ENCODE data around the gene EPC1. TPM values are rescaled to one million over a fixed set of nuclear protein-coding genes. Genes with fewer than 3 reads are reported as not detected.

The EPC1 gene
- total RNA-seq, 1 donor from 2014 or later, result 25.7 TPM

DNA sequence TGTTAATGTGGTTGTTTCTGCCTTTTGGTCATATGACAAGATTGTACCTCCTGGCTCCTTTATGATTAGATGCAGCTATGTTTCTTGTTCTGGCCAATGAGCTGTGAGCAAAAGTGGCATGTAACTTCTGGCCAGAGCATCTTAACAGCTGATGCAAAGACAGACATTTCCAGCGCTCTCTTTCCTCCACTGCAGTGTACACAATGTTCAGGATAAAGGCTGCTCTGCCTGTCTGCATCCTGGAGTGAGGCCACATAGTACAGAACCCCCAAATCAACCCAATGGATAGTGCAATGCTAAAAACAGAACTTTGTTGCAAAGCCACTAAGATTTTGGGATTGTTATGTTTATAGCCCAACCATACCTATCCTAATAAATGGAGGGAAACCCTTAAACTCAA lies 17.9 kb downstream of the EPC1 start:
- Mint-ChIP-seq H3K36me3 (ENCODE audit: low read depth, unreplicated experiment) (peaks cover 7% of the 10 kb centered on the region), H3K4me1 (ENCODE audit: low read depth, unreplicated experiment) (peaks cover 46% of the 10 kb centered on the region), H3K4me3 (ENCODE audit: unreplicated experiment) (no peak overlapping the region), H3K27ac (ENCODE audit: unreplicated experiment) (peak overlapping the region; percentile 34), H3K9me3 (ENCODE audit: unreplicated experiment) (no peaks in the 10 kb centered on the region), H3K27me3 (ENCODE audit: low read depth, unreplicated experiment) (no peaks in the 10 kb centered on the region)
- Histone ChIP-seq H3K9ac (ENCODE audit: low read length) (no peak overlapping the region), H3K4me1 (ENCODE audit: insufficient read depth, low read length) (no peaks in the 10 kb centered on the region), H3K4me3 (ENCODE audit: insufficient read depth, low read depth, low read length) (no peak overlapping the region), H4K20me1 (ENCODE audit: insufficient read depth, low read length) (peaks cover 98% of the 10 kb centered on the region), H3K79me2 (ENCODE audit: insufficient read depth, low read length) (peaks cover 100% of the 10 kb centered on the region), H3K36me3 (ENCODE audit: insufficient read depth, low read length) (peaks cover 3% of the 10 kb centered on the region), H3K4me2 (ENCODE audit: low read length) (no peak overlapping the region), H2AFZ (ENCODE audit: low read depth, low read length) (no peak overlapping the region), H3K27ac (ENCODE audit: low read depth, low read length) (no peak overlapping the region), H3K9me3 (ENCODE audit: insufficient read depth, low read depth, low read length) (no peaks in the 10 kb centered on the region), H3K27me3 (ENCODE audit: insufficient read depth, low read length) (no peaks in the 10 kb centered on the region)
- DNase-seq (ENCODE audit: low read depth) (no peak), FAIRE-seq (no peak)
- TF ChIP-seq, protein P1, sequence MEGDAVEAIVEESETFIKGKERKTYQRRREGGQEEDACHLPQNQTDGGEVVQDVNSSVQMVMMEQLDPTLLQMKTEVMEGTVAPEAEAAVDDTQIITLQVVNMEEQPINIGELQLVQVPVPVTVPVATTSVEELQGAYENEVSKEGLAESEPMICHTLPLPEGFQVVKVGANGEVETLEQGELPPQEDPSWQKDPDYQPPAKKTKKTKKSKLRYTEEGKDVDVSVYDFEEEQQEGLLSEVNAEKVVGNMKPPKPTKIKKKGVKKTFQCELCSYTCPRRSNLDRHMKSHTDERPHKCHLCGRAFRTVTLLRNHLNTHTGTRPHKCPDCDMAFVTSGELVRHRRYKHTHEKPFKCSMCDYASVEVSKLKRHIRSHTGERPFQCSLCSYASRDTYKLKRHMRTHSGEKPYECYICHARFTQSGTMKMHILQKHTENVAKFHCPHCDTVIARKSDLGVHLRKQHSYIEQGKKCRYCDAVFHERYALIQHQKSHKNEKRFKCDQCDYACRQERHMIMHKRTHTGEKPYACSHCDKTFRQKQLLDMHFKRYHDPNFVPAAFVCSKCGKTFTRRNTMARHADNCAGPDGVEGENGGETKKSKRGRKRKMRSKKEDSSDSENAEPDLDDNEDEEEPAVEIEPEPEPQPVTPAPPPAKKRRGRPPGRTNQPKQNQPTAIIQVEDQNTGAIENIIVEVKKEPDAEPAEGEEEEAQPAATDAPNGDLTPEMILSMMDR (IDR thresholded peaks at IDR 0.05; ENCODE audit: insufficient read depth, low read depth, low read length), result no peak
- TF ChIP-seq EZH2 (IDR thresholded peaks at IDR 0.05; ENCODE audit: insufficient read depth, low read length), result no peak

DNA sequence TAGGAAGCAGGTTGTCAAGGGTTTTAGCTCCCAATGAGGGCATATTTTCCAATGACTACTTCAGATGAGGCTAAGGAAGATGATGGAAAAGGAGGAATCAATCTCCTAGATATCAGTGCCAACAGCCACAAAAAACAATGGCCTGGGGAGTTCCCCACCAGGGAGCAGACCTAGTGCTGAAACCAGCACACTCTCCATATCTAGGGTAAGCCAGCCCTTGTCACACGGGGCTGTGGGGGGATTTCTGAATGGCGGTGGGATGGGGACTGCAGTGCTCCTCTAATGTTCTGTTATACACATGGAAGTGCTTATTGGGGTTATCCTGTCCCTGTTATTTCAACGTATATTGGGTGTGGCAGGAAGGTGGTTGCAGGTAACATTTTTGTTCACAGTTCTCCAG lies 18.5 kb downstream of the EPC1 start:
- Mint-ChIP-seq H3K4me3 (ENCODE audit: unreplicated experiment) (no peak overlapping the region), H3K27ac (ENCODE audit: unreplicated experiment) (peak overlapping the region; percentile 27), H3K4me1 (ENCODE audit: low read depth, unreplicated experiment) (peaks cover 46% of the 10 kb centered on the region), H3K27me3 (ENCODE audit: low read depth, unreplicated experiment) (no peaks in the 10 kb centered on the region), H3K36me3 (ENCODE audit: low read depth, unreplicated experiment) (peaks cover 7% of the 10 kb centered on the region), H3K9me3 (ENCODE audit: unreplicated experiment) (no peaks in the 10 kb centered on the region)
- Histone ChIP-seq H3K79me2 (ENCODE audit: insufficient read depth, low read length) (peaks cover 100% of the 10 kb centered on the region), H4K20me1 (ENCODE audit: insufficient read depth, low read length) (peaks cover 94% of the 10 kb centered on the region), H3K9ac (ENCODE audit: low read length) (no peak overlapping the region), H3K4me1 (ENCODE audit: insufficient read depth, low read length) (no peaks in the 10 kb centered on the region), H2AFZ (ENCODE audit: low read depth, low read length) (no peak overlapping the region), H3K4me3 (ENCODE audit: insufficient read depth, low read depth, low read length) (no peak overlapping the region), H3K9me3 (ENCODE audit: insufficient read depth, low read depth, low read length) (no peaks in the 10 kb centered on the region), H3K4me2 (ENCODE audit: low read length) (no peak overlapping the region), H3K27me3 (ENCODE audit: insufficient read depth, low read length) (no peaks in the 10 kb centered on the region), H3K36me3 (ENCODE audit: insufficient read depth, low read length) (peaks cover 3% of the 10 kb centered on the region), H3K27ac (ENCODE audit: low read depth, low read length) (no peak overlapping the region)
- FAIRE-seq (no peak), DNase-seq (ENCODE audit: low read depth) (no peak)
- no peak for TF ChIP-seq EZH2 (IDR thresholded peaks at IDR 0.05; ENCODE audit: insufficient read depth, low read length)
- TF ChIP-seq, protein P1 (IDR thresholded peaks at IDR 0.05; ENCODE audit: insufficient read depth, low read depth, low read length), result no peak

DNA sequence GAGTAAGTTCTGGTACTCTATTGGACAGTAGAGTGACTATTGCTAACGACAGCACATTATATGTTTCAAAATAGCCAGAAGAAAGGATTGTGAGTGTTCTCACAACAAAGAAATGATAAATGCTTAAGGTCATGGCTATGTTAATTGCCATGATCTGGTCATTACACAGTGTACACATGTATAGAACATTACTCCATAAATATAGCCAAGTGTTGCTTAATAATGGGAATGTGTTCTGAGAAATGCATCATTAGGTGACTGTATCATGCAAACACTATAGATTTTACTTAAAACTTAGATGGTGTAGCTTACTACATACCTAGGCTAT lies 19.6 kb downstream of the EPC1 start:
- FAIRE-seq (no peak), DNase-seq (ENCODE audit: low read depth) (no peak)
- Histone ChIP-seq H3K4me1 (ENCODE audit: insufficient read depth, low read length) (no peaks in the 10 kb centered on the region), H3K79me2 (ENCODE audit: insufficient read depth, low read length) (peaks cover 100% of the 10 kb centered on the region), H3K27me3 (ENCODE audit: insufficient read depth, low read length) (no peaks in the 10 kb centered on the region), H3K4me2 (ENCODE audit: low read length) (no peak overlapping the region), H3K4me3 (ENCODE audit: insufficient read depth, low read depth, low read length) (no peak overlapping the region), H2AFZ (ENCODE audit: low read depth, low read length) (no peak overlapping the region), H4K20me1 (ENCODE audit: insufficient read depth, low read length) (peaks cover 91% of the 10 kb centered on the region), H3K9ac (ENCODE audit: low read length) (no peak overlapping the region), H3K27ac (ENCODE audit: low read depth, low read length) (no peak overlapping the region), H3K36me3 (ENCODE audit: insufficient read depth, low read length) (no peaks in the 10 kb centered on the region), H3K9me3 (ENCODE audit: insufficient read depth, low read depth, low read length) (no peaks in the 10 kb centered on the region)
- Mint-ChIP-seq H3K9me3 (ENCODE audit: unreplicated experiment) (no peaks in the 10 kb centered on the region), H3K27me3 (ENCODE audit: low read depth, unreplicated experiment) (no peaks in the 10 kb centered on the region), H3K4me1 (ENCODE audit: low read depth, unreplicated experiment) (peaks cover 42% of the 10 kb centered on the region), H3K4me3 (ENCODE audit: unreplicated experiment) (no peak overlapping the region), H3K27ac (ENCODE audit: unreplicated experiment) (no peak overlapping the region), H3K36me3 (ENCODE audit: low read depth, unreplicated experiment) (peaks cover 7% of the 10 kb centered on the region)
- TF ChIP-seq EZH2 (IDR thresholded peaks at IDR 0.05; ENCODE audit: insufficient read depth, low read length), result no peak
